ENCODE results near the gene LDLRAD4. TPM values are rescaled to one million over a fixed set of nuclear protein-coding genes. Genes with fewer than 3 reads are reported as not detected.

Gene LDLRAD4
- polyA plus RNA-seq, 4 donors: 10.5 to 11.6 (median 11.5) TPM

GRCh38 chr18:13416848-13417247 lies 198.3 kb downstream of the LDLRAD4 start:
- DNase-seq (ENCODE audit: low read depth in 4 of 4, low spot score in 3 of 4): no peak

GRCh38 chr18:13418013-13418710 lies 199.6 kb downstream of the LDLRAD4 start:
- no peak for DNase-seq (ENCODE audit: low read depth in 4 of 4, low spot score in 3 of 4)

DNA sequence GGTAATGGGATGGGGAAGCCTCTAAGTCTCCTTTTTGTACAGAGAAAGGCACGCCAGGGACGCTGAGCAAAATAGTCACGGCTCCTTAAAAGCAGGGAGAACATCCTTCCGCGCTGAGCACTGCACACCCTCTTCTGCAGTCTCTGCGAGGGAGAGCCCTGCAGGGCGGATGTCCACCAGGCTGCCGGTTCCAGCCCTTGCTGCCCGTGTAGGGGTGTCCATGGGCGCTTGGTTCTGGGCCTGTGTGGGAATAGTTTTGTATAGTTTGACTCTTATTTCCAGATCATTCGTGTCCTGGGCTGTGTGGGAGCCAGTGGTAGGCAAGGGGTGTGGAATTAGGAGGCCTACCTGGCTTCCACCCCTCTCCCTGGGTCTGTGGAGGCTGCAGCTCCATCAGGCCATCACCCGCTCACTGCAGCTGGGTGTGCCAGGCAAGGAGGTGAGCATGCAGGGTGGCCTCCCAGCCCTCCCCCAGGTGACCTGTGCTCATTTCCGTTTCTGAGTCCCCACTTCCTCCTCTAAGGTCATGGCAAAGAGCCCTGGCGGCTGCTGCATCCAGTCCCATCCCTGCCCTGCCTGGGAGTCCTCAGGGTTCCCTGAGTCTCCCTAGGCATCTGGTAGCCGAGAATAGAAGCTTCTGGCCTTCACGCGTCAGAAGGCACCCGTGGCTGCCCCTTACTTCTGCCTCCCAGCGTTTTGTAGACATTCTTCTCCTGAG lies 202.6 kb downstream of the LDLRAD4 start:
- DNase-seq (ENCODE audit: low read depth in 4 of 4, low spot score in 3 of 4): no peak

DNA sequence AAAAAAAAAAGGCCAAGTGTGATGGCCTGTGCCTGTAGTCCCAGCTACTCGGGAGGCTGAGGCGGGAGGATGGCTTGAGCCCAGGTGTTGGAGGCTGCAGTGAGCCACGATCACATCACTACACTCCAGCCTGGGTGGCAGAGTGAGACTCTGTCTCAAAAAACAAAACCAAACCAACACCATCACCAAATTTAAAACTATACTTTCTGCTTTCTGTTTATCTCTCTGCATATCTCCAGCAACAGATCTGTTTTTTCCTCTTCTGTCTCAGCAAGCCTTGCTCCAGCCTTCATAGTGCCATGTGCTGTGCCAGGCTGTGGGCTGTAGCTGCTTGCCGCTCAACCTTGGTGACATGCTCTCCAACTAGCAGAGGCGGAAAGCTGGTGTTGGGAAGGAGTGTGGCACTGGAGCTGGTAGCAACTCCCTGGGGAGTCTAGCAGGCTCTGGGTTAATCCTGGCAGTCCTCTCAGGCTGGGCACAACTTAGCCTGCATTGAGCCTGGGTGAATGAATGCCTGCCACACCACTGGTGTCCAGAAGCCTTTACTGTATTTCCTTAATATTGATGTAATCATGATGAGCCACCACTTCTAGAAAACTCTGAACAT lies 204.1 kb downstream of the LDLRAD4 start:
- DNase-seq (ENCODE audit: low read depth in 4 of 4, low spot score in 3 of 4): no peak

DNA sequence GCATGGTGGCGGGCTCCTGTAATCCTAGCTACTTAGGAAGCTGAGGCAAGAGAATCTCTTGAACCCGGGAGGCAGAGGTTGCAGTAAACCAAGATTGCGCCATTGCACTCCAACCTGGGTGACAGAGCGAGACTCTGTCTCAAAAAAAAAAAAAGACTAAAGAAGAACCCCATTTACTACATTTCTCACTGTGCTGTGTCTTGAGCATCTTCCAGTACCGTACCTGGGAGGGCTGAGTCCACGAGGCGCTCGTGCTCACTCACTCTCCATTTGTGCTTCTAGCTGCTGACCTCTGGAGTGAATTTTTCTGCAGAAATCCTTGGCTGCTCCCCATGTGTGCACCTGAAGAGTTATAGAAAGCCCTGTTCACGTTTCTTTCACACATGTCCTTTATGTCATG lies 204.8 kb downstream of the LDLRAD4 start:
- no peak for DNase-seq (ENCODE audit: low read depth in 4 of 4, low spot score in 3 of 4)

DNA sequence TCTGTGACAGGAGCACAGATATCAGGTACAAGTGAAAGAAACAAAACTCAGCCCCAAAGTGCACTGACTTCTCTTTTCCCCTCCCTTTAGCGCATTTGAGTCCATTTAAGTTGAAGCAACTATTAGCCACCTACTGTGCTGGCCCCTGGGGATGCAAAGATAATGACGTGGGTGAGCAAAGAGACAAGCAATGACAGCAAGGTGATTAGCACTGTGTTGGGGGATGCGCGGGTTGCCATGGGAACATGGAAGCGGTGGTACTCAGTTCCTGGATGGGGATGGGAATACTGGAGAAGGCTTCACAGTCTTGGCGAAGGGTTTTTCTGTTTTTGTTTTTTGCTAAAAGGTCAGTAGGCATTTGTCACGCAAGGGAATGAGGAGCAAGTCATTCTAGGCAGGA lies 205.8 kb downstream of the LDLRAD4 start:
- DNase-seq (ENCODE audit: low read depth in 4 of 4, low spot score in 3 of 4): no peak

GRCh38 chr18:13425357-13426091 lies 207.0 kb downstream of the LDLRAD4 start:
- no peak for DNase-seq (ENCODE audit: low read depth in 4 of 4, low spot score in 3 of 4)

DNA sequence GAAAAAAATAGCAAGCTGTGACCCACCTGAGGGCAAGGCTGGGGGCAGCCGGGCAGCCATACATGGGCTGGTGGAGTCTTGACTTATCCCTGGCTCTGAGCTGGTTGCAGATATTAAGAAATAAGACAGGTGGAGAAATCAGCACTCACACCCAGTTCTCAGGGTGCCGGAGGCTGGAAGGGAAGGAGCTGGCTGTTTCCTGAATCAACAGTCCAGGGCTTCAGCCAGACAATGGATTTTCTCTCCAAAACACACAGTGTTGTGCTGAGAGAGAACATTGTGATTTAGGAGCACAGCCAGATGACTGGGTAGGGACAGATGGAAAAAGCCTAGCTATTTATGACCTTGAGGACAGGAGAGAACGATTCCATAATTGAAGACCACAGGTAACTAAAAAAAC lies 208.8 kb downstream of the LDLRAD4 start:
- no peak for DNase-seq (ENCODE audit: low read depth in 4 of 4, low spot score in 3 of 4)

DNA sequence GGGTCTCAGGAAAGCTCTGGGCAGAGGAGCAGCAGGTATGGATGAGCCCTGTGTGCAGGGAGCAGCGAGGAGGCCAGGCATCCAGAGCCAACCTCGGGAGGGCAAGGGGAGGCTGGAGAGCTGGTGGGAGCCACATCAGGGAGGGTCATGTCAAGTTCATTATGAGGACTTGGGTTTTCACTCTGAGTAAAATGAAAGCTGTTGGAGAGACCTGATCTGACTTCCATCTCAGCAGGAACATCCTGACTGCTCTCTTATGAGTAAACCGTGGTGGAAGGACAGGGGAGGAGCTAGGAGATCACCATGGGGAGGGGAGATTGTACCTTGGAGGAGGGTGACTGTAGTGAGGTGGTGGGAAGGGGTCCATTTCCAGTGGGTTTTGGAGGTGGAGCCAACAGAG lies 209.8 kb downstream of the LDLRAD4 start:
- DNase-seq (ENCODE audit: low read depth in 4 of 4, low spot score in 3 of 4): no peak

GRCh38 chr18:13429016-13429415 lies 210.5 kb downstream of the LDLRAD4 start:
- no peak for DNase-seq (ENCODE audit: low read depth in 4 of 4, low spot score in 3 of 4)

DNA sequence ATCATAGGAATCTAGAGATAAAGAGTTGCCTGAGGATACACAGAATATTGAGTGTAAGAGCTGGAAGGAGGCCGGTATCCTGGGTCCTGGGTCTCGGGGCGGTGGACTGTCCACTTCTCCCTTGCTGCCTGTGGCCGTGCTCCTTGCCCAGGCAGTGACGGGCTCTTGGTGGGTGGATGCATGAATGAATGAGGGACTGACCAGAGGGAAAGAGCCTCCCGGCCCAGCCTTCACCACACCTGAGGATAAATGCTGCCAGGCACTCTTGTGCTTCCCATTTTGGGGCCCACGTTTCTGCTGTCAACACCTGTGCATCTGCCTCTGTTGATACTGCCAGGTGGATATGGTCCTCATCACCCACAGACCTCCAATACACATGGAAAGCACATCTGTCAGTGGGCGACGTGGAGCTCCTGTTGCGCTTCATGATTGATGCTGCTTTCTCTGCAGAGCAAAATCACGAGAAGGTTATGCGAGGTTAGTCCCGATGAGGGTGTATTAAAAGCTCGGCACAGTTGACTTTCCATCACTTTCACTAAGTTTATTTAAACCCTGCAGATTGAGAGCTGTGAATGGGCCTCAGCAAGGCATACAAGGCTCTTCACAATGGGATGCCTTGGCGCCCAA lies 211.4 kb downstream of the LDLRAD4 start:
- DNase-seq (ENCODE audit: low read depth in 4 of 4, low spot score in 3 of 4): no peak

GRCh38 chr18:13430663-13431062 lies 212.1 kb downstream of the LDLRAD4 start:
- DNase-seq (ENCODE audit: low read depth in 4 of 4, low spot score in 3 of 4): no peak

- DNase-seq (ENCODE audit: low read depth in 4 of 4, low spot score in 3 of 4): no peak
Measured at GRCh38 chr18:13431886-13432285, 213.3 kb downstream of the LDLRAD4 start.

DNA sequence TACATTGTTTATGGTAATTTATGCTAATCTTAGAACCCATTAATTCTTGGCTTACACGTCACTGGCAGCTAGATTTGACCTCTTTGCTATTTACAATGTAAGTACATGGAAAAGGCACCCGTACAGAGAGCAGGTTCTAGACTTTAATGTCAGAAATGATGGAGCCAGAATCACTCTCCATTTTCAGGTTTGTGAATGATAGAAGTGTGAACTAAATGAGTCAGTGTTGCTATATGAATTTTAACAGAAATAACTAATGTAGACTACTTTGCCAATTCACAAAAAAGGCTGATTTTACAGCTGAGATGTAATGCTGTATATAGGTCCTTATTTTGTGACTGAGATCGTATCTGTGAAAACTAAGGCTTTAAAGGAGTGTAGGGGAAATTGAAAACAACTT lies 214.6 kb downstream of the LDLRAD4 start:
- no peak for DNase-seq (ENCODE audit: low read depth in 4 of 4, low spot score in 3 of 4)

DNA sequence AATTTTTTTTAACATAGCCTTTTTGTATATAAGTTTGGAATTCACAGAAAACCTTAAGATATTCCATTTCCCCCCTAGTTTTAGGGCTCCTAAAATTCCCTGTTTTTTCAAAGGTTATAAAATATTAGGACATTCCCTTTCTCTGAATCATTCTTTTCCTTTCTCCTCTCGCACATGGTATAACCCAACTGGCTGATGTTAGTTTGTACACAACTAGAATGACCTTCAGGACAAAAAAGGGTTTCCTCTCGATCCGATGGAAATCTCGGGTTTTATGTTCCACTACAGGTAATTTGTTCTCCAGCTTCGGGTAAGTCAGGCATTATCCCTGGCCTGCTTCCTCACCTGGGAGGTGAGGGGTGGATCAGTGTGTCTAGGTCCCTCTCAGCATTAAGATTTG lies 215.1 kb downstream of the LDLRAD4 start:
- DNase-seq (ENCODE audit: low read depth in 4 of 4, low spot score in 3 of 4): no peak

DNA sequence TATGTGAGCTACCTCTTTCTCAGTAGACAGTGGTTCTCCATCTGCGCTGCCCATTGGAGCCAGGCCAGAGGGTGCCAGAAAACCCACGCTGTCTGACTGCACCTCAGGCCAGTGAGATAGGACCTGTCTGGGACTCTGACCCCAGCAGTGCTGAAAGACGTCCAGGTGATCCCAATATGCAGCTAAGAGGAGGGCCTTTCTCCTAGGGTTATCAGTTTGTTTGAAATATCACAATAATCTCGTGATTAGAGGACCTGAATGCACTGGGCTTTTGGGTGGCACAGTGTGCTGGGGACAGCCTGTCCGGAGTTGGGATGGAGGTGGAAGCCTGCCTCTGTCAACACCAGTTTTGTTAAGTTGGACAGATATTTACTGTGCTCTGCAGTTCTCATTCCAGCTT lies 216.3 kb downstream of the LDLRAD4 start:
- no peak for DNase-seq (ENCODE audit: low read depth in 4 of 4, low spot score in 3 of 4)

DNA sequence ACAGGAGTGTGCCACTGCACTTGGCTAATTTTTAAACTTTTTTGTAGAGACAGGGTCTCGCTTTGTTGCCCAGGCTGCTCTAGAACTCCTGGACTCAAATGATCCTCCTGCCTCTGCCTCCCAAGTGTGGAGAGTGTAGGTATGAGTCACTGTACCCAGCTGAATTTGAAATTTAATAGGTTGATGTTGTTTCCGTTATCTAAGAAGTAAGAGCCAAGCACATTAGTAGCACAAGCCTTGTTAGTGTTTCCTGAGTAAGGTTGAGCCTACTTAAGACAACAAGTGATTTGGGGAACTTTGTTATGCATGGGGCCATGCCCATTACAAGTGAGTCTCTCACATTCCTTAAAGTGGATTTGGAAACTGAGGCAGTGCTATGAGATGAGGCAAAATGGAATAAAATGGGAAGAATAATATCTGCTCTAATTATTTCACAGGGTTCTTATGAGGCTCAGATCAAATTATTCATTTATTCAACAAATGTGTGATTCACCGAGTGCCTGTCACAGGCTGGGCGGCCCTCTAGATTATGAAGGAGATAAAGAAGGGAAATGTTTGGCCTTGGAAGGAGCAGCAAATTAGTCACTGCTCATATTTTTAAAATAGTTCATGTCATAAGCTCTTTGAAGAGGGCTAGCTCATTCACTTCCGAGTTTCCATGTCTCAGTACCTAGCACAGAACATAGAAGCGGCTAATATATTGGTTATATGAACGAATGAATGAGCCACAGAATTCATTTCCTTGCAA lies 217.2 kb downstream of the LDLRAD4 start:
- DNase-seq (ENCODE audit: low read depth in 4 of 4, low spot score in 3 of 4): no peak

DNA sequence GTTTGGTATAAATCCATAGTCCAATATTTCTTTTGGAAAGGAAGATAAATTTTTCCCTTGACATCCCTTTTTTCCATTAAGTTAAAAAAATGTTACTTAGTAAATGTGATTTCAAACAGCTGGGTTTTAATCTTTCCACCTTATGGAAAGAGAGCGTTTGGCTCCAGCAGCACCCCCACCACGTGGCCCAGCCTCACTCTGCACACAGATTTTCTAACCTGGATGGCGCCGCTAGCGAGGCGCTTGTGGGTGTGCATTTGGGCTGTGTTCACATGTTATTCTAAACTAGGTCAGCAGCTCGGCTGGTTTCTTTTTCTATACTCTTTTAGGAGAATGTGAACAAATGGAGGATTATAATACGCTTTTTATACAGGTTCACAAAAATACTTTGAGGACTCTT lies 218.0 kb downstream of the LDLRAD4 start:
- DNase-seq (ENCODE audit: low read depth in 4 of 4, low spot score in 3 of 4): no peak

GRCh38 chr18:13437034-13437433 lies 218.5 kb downstream of the LDLRAD4 start:
- no peak for DNase-seq (ENCODE audit: low read depth in 4 of 4, low spot score in 3 of 4)

Data from right renal pelvis (tissue), 4 donors.